Gastroesophageal sphincter (tissue), 3 donors: ENCODE measurements around the gene ZC3H6.

Experiments used
- CTCF ChIP-seq, 4 experiments: fragments of 200-600 bp in 2 of 4; fragments of 450-650 bp in 2 of 4; sonication (generic) in 1 of 4; IDR thresholded peaks; one replicate each; pipeline ENCODE4 v1.5.1; 2017 to 2019; ENCODE audit warnings: antibody characterized with exemption in 4 of 4, mild to moderate bottlenecking in 2 of 4, moderate library complexity in 2 of 4
- EP300 ChIP-seq: sonication (generic); formaldehyde crosslinking; IDR thresholded peaks from one replicate; pipeline ENCODE4 v1.6.1; 2017; ENCODE audit warnings: antibody characterized with exemption, mild to moderate bottlenecking
- POLR2A ChIP-seq, 2 donors: fragments of 450-650 bp; IDR thresholded peaks; one replicate each; pipeline ENCODE4 v1.6.1; 2017; ENCODE audit warnings: antibody characterized with exemption in 2 of 2, mild to moderate bottlenecking in 2 of 2, moderate library complexity in 1 of 2

GRCh38 chr2:112290088-112290487, 14.7 kb downstream of the ZC3H6 start:
- TF ChIP-seq CTCF (IDR thresholded peaks at IDR 0.05): no peak
- TF ChIP-seq POLR2A (IDR thresholded peaks at IDR 0.05): no peak
- no peak for TF ChIP-seq EP300
